K562 (cell line): Measurements from ENCODE around the gene PMEPA1. TPM values are rescaled to one million over a fixed set of nuclear protein-coding genes. Genes with fewer than 3 reads are reported as not detected.

Source experiments
- ATAC-seq: fragments of 200-7000 bp; cut with Tn5 transposase; 3 replicates; pipeline ENCODE4 v1.9.1; 2020; ENCODE audit warnings: moderate library complexity
- BruUV-seq: library from RNA; stranded (reverse); fragments of 400-500 nt; replicated peaks from 2 replicates; lab custom pipeline; 2021; lab: Mats Ljungman, UMichigan
- CTCF ChIA-PET: fragments of 300-600 bp; formaldehyde crosslinking; extraction: SDS; loops from one replicate; lab custom pipeline; 2021; ENCODE audit warnings: low intra/inter-chr PET ratio; lab: Yijun Ruan, JAX
- POLR2A ChIA-PET: fragments of 300-600, 350-650 bp; sonication (Branson Sonifier 250); formaldehyde crosslinking; extraction: SDS; loops from one replicate; lab custom pipeline; 2021; ENCODE audit warnings: antibody characterized with exemption, inconsistent platforms; lab: Yijun Ruan, JAX
- DNase-seq, 4 experiments: peaks; one replicate each; pipeline versions ENCODE4 v3.0.0 to v3.0.0-alpha.2; 2011 to 2018; ENCODE audit warnings: low spot score in 3 of 4, mixed read lengths in 3 of 4; ENCODE audit errors: extremely low read depth in 1 of 4
- FAIRE-seq: peaks from 2 replicates; lab custom pipeline; 2011; peaks lifted over from hg19 to GRCh38; lab: Jason Lieb, UNC
- H2AFZ ChIP-seq: 2 replicates; pipeline ENCODE4 v1.6.0; 2011; ENCODE audit warnings: low read depth, low read length, control low read depth, inconsistent platforms
- H3K27ac ChIP-seq: fragments of 200-600 bp; 3 replicates; pipeline ENCODE4 v1.8.0; 2011; ENCODE audit warnings: low read depth, mild to moderate bottlenecking, control low read depth, inconsistent platforms, low read length, moderate library complexity, mixed read lengths; ENCODE audit errors: extremely low read depth
- H3K27me3 ChIP-seq, 2 experiments: fragments of 300-600 bp in 1 of 2; 2 replicates in 1 of 2; 3 replicates in 1 of 2; pipeline versions ENCODE4 v1.6.0 to v1.8.0; 2011; ENCODE audit warnings: inconsistent platforms in 2 of 2, low read length in 2 of 2, mild to moderate bottlenecking in 1 of 2, mixed read lengths in 1 of 2, moderate library complexity in 1 of 2; ENCODE audit not compliant: control insufficient read depth in 2 of 2, insufficient read depth in 2 of 2
- H3K36me3 ChIP-seq: fragments of 300-600 bp; 3 replicates; pipeline ENCODE4 v1.8.0; 2011; ENCODE audit warnings: mild to moderate bottlenecking, low read length, inconsistent platforms; ENCODE audit not compliant: control insufficient read depth, insufficient read depth
- H3K4me1 ChIP-seq, 2 experiments: fragments of 200-600 bp in 1 of 2; replicated peaks in 1 of 2; 2 replicates in 1 of 2; 3 replicates in 1 of 2; pipeline versions ENCODE4 v1.5.1 to v1.8.0; 2011; ENCODE audit warnings: inconsistent platforms in 2 of 2, low read length in 2 of 2, mild to moderate bottlenecking in 1 of 2, mixed read lengths in 1 of 2, moderate library complexity in 1 of 2; ENCODE audit not compliant: control insufficient read depth in 2 of 2, insufficient read depth in 2 of 2
- H3K4me2 ChIP-seq: 2 replicates; pipeline ENCODE4 v1.6.1; 2011; ENCODE audit warnings: low read length, control low read depth, inconsistent platforms, mixed read lengths; ENCODE audit not compliant: insufficient read depth
- H3K4me3 ChIP-seq: fragments of 200-600 bp; sonication (generic), shearing (Covaris generic); 2 replicates; pipeline ENCODE4 v1.5.1; 2016; ENCODE audit warnings: control low read depth, inconsistent platforms
- H3K79me2 ChIP-seq: fragments of 200-600 bp; 3 replicates; pipeline ENCODE4 v1.8.0; 2011; ENCODE audit warnings: low read length, inconsistent platforms; ENCODE audit not compliant: control insufficient read depth, insufficient read depth
- H3K9ac ChIP-seq, 2 experiments: 2 replicates each; pipeline versions ENCODE4 v1.6.0 to v1.6.1; 2011; ENCODE audit warnings: low read depth in 2 of 2, low read length in 2 of 2, control low read depth in 1 of 2, inconsistent platforms in 1 of 2, mild to moderate bottlenecking in 1 of 2, mixed read lengths in 1 of 2; ENCODE audit not compliant: insufficient read depth in 1 of 2
- H3K9me1 ChIP-seq: one replicate; pipeline ENCODE4 v1.6.0; 2011; ENCODE audit warnings: inconsistent platforms, mild to moderate bottlenecking, low read length, moderate library complexity; ENCODE audit not compliant: control insufficient read depth, insufficient read depth
- H3K9me3 ChIP-seq: replicated peaks from 2 replicates; pipeline ENCODE4 v1.5.1; 2011; ENCODE audit warnings: low read depth, low read length, inconsistent platforms; ENCODE audit not compliant: control insufficient read depth, insufficient read depth
- H4K20me1 ChIP-seq: replicated peaks from 2 replicates; pipeline ENCODE4 v1.6.1; 2011; ENCODE audit warnings: low read length, inconsistent platforms, mixed read lengths; ENCODE audit not compliant: control insufficient read depth, insufficient read depth
- NUFIP1 ChIP-seq: fragments of 450-650 bp; IDR thresholded peaks from 2 replicates; pipeline ENCODE4 v1.6.1; 2018; ENCODE audit not compliant: partially characterized antibody
- PHF20 ChIP-seq: fragments of 450-650 bp; IDR thresholded peaks from 2 replicates; pipeline ENCODE4 v1.6.1; 2018; ENCODE audit not compliant: partially characterized antibody
- POLR2B ChIP-seq: fragments of 450-650 bp; IDR thresholded peaks from 2 replicates; pipeline ENCODE4 v1.6.1; 2018; ENCODE audit warnings: low read depth; ENCODE audit not compliant: partially characterized antibody
- ZBTB8A ChIP-seq: fragments of 450-650 bp; IDR thresholded peaks from 2 replicates; pipeline ENCODE4 v1.6.1; 2018; ENCODE audit warnings: mild to moderate bottlenecking, moderate library complexity; ENCODE audit not compliant: partially characterized antibody
- ZC3H4 ChIP-seq: sonication (generic); formaldehyde crosslinking; IDR thresholded peaks from 2 replicates; pipeline ENCODE4 v1.9.0; 2021; ENCODE audit warnings: missing genetic modification reagents, borderline replicate concordance
- WGBS: fragments of 100-300 bp; shearing (Covaris generic); methylation state at CpG from one replicate; pipeline ENCODE4 v1.1.6; 2016; ENCODE audit warnings: low coverage, mixed read lengths; ENCODE audit not compliant: insufficient coverage; ENCODE audit errors: missing lambda C conversion rate; 5-methylcytosine and 5-hydroxymethylcytosine counted together
- in situ Hi-C: fragments of 300-500 bp; cut with MboI; formaldehyde crosslinking; loops from 4 replicates; pipeline ENCODE4 v1.15.0; 2018; ENCODE audit warnings: inconsistent platforms, mixed read lengths
- intact Hi-C: fragments of 100-400 bp; cut with micrococcal nuclease; formaldehyde crosslinking; loops from 2 replicates; pipeline ENCODE4 v1.14.2; 2022
- polyA plus RNA-seq, 8 experiments: library from polyadenylated mRNA; depleted of rRNA in 4 of 8; stranded (reverse) in 5 of 8; unstranded in 3 of 8; fragments of >200 nt; fragmentation: Nextera tagmentation in 2 of 8; fragmentation: Illumina TruSeq in 1 of 8; extraction: Ambion mirVana in 2 of 8; extraction: Trizol in 1 of 8; gene quantifications; 2 replicates each; pipeline versions ENCODE4 v1.2.1 to v1.2.3, GENCODE V29; 2011 to 2014; ENCODE audit warnings: inconsistent platforms in 1 of 8, missing spikeins in 1 of 8
- total RNA-seq, 7 experiments: library from RNA; depleted of rRNA in 6 of 7; stranded (reverse); fragments of >200 nt in 6 of 7; fragmentation: Illumina TruSeq in 2 of 7; extraction: Trizol in 2 of 7; gene quantifications; 2 replicates each; pipeline versions ENCODE4 v1.2.1 to v1.2.3, GENCODE V29; 2011 to 2021; ENCODE audit warnings: low replicate concordance in 1 of 7
- TF ChIP-seq, protein P1 (sequence below): sonication (generic); formaldehyde crosslinking; IDR thresholded peaks from 2 replicates; pipeline ENCODE4 v1.4.0; 2020; ENCODE audit warnings: mild to moderate bottlenecking, missing genetic modification reagents
- TF ChIP-seq, protein P2 (sequence below): sonication (generic); formaldehyde crosslinking; IDR thresholded peaks from 2 replicates; pipeline ENCODE4 v1.8.1; 2022; ENCODE audit warnings: missing genetic modification reagents
- TF ChIP-seq, protein P3 (sequence below), 2 experiments: fragments of 250-450 bp in 1 of 2; fragments of 450-650 bp in 1 of 2; sonication (Bioruptor Pico) in 1 of 2; IDR thresholded peaks; 2 replicates each; pipeline versions ENCODE4 v1.6.1 to v1.8.0; 2016 to 2021; ENCODE audit warnings: mild to moderate bottlenecking in 2 of 2, moderate library complexity in 2 of 2, missing compliant biosample characterization in 1 of 2, missing genetic modification characterization in 1 of 2

PMEPA1 gene
- total and polyA plus RNA-seq, 9 of the 15 experiments (the other 6 are each of a cell fraction or from before 2014, with no cell fraction given), result 0.16 TPM; not detected in 8

DNA sequence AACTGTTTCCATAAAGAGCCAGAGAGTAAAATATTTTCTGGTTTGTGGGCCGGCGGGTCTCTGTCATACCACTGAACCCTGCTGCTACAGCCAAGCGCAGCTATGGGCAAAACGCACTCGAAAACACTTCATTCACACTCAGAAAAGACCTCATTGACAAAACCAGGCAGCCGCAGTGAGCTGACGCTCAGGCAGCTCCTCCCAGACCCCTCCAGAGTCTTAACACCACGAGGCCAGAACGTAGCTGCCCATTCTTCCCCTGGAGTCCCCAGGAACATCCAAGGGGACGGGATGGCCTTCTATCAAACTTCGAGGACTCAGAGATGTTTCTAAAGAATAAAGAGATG lies 54.0 kb downstream of the PMEPA1 start:
- no peak overlapping the region for H3K27ac ChIP-seq
- H3K79me2 ChIP-seq, result no peaks in the 10 kb centered on the region
- H3K4me3 ChIP-seq, result no peak overlapping the region
- CTCF ChIA-PET, result interaction anchor here (3.1 kb wide), 1 partner anchor 555 kb away, joined by 32 read pairs; no protein-coding TSS in a partner anchor
- in situ Hi-C loops, result no loop called here
- DNase-seq (peak in 1 of 4 experiments; percentile 8), FAIRE-seq (no peak), ATAC-seq (no peak)
- H3K9me3 ChIP-seq, result no peaks in the 10 kb centered on the region
- BruUV-seq, result no TSS peak
- H3K9me1 ChIP-seq, result no peaks in the 10 kb centered on the region
- intact Hi-C loops, result loop anchor here (2.0 to 10.0 kb wide), 4 partner anchors 59 to 523 kb away; no protein-coding TSS in a partner anchor
- H3K27me3 ChIP-seq, result peaks cover 25 to 82% of the 10 kb centered on the region in 2 experiments; a peak in 3 of 5 replicates
- peaks cover 0 to 18% of the 10 kb centered on the region in 2 experiments; a peak in 1 of 5 replicates for H3K4me1 ChIP-seq
- TF ChIP-seq ZBTB8A (no peak), ZC3H4 (CRISPR knock-in tag) (no peak), POLR2B (no peak), PHF20 (no peak), NUFIP1 (no peak)
- TF ChIP-seq, protein P1, sequence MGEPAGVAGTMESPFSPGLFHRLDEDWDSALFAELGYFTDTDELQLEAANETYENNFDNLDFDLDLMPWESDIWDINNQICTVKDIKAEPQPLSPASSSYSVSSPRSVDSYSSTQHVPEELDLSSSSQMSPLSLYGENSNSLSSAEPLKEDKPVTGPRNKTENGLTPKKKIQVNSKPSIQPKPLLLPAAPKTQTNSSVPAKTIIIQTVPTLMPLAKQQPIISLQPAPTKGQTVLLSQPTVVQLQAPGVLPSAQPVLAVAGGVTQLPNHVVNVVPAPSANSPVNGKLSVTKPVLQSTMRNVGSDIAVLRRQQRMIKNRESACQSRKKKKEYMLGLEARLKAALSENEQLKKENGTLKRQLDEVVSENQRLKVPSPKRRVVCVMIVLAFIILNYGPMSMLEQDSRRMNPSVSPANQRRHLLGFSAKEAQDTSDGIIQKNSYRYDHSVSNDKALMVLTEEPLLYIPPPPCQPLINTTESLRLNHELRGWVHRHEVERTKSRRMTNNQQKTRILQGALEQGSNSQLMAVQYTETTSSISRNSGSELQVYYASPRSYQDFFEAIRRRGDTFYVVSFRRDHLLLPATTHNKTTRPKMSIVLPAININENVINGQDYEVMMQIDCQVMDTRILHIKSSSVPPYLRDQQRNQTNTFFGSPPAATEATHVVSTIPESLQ (CRISPR knock-in tag), result no peak
- TF ChIP-seq, protein P2, sequence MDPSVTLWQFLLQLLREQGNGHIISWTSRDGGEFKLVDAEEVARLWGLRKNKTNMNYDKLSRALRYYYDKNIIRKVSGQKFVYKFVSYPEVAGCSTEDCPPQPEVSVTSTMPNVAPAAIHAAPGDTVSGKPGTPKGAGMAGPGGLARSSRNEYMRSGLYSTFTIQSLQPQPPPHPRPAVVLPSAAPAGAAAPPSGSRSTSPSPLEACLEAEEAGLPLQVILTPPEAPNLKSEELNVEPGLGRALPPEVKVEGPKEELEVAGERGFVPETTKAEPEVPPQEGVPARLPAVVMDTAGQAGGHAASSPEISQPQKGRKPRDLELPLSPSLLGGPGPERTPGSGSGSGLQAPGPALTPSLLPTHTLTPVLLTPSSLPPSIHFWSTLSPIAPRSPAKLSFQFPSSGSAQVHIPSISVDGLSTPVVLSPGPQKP (CRISPR knock-in tag), result no peak
- TF ChIP-seq, protein P3, sequence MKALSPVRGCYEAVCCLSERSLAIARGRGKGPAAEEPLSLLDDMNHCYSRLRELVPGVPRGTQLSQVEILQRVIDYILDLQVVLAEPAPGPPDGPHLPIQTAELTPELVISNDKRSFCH (CRISPR knock-in tag; IDR thresholded peaks at IDR 0.05), result no peak
- TF ChIP-seq, protein P3 (tag; IDR thresholded peaks at IDR 0.05), result no peak
- no peak overlapping the region for H3K4me2 ChIP-seq
- 0 out of 2 replicates have a peak, but pooled peaks cover 9% of the 10 kb centered on the region for H4K20me1 ChIP-seq
- WGBS, result 5% methylated on average over 11 of the region's 11 CpGs
- POLR2A ChIA-PET, result interaction anchor here (0.6 to 1.0 kb wide), 2 partner anchors 13 to 279 kb away, joined by 3 to 4 read pairs; no protein-coding TSS in a partner anchor
- H3K9ac ChIP-seq, result no peak overlapping the region
- no peaks in the 10 kb centered on the region for H3K36me3 ChIP-seq
- H2AFZ ChIP-seq, result no peak overlapping the region
